ENCODE measurements around the gene NFKB2.
A peak's percentile ranks its signal among the peaks of the same experiment; 100 is the strongest.

Gene NFKB2

GRCh38 chr10:102392306-102392705 is 3.2 kb upstream of the NFKB2 start:
- TF ChIP-seq TSHZ2 (CRISPR knock-in tag; IDR thresholded peaks at IDR 0.05) (no peak), ARNTL (CRISPR knock-in tag; IDR thresholded peaks at IDR 0.05; ENCODE audit: borderline replicate concordance, low read depth) (no peak), ZFP3 (CRISPR knock-in tag; IDR thresholded peaks at IDR 0.05) (no peak), ESRRG (CRISPR knock-in tag; IDR thresholded peaks at IDR 0.05) (no peak)
- ATAC-seq: no peak

- TF ChIP-seq CREB5 (CRISPR knock-in tag; IDR thresholded peaks at IDR 0.05; ENCODE audit: low read depth) (no peak), ISL1 (CRISPR knock-in tag; IDR thresholded peaks at IDR 0.05) (no peak), BACH2 (CRISPR knock-in tag; IDR thresholded peaks at IDR 0.05; ENCODE audit: borderline replicate concordance) (no peak), GLIS3 (CRISPR knock-in tag; IDR thresholded peaks at IDR 0.05) (no peak), CSDC2 (CRISPR knock-in tag; IDR thresholded peaks at IDR 0.05) (no peak), RARB (CRISPR knock-in tag; IDR thresholded peaks at IDR 0.05) (no peak)
- TF ChIP-seq, protein P1, sequence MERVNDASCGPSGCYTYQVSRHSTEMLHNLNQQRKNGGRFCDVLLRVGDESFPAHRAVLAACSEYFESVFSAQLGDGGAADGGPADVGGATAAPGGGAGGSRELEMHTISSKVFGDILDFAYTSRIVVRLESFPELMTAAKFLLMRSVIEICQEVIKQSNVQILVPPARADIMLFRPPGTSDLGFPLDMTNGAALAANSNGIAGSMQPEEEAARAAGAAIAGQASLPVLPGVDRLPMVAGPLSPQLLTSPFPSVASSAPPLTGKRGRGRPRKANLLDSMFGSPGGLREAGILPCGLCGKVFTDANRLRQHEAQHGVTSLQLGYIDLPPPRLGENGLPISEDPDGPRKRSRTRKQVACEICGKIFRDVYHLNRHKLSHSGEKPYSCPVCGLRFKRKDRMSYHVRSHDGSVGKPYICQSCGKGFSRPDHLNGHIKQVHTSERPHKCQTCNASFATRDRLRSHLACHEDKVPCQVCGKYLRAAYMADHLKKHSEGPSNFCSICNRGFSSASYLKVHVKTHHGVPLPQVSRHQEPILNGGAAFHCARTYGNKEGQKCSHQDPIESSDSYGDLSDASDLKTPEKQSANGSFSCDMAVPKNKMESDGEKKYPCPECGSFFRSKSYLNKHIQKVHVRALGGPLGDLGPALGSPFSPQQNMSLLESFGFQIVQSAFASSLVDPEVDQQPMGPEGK (CRISPR knock-in tag; IDR thresholded peaks at IDR 0.05; ENCODE audit: borderline replicate concordance): no peak
- ATAC-seq: peak; percentile 83
Observed at GRCh38 chr10:102393411-102394078, 2.0 kb upstream of the NFKB2 start.

DNA sequence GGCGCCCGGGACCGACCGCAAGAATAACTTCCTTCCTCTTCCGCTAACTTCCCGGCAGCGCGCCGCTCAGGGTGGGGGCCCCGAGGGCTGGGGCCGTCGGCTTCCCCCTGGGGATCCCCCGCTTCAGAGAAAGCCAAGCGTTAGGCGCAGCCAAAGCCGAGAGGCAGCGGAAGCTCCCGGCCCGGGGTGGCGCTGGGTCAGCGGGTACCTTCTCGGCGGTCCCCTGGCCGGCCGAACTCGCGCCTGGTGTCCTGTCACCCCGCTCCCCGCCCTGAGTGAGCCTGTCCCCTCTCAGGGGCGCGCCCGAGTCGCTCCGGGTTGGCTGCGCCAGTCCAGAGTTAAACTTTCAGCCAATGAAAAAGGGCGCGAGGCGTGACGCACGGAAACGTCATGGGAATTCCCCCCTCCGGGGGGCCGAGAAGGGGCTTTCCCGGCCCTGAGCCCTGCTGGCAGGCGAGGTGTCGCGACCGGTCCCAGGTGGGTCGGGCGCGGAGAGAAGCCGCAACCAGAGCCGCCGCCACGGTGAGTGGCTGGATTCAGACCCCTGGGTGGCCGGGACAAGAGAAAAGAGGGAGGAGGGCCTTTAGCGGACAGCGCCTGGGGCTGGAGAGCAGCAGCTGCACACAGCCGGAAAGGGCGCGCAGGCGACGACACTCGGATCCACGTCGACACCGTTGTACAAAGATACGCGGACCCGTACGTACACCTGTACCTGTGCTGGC is 1.3 kb upstream of the NFKB2 start:
- no peak for TF ChIP-seq RARB (CRISPR knock-in tag; IDR thresholded peaks at IDR 0.05)
- TF ChIP-seq, protein P1 (CRISPR knock-in tag; IDR thresholded peaks at IDR 0.05; ENCODE audit: borderline replicate concordance): peak; percentile 99
- ATAC-seq: peak; percentile 90

GRCh38 chr10:102394801-102395399 is 605 bp upstream of the NFKB2 start:
- TF ChIP-seq ZC3H10 (CRISPR knock-in tag; IDR thresholded peaks at IDR 0.05): no peak
- TF ChIP-seq CSDC2 (CRISPR knock-in tag; IDR thresholded peaks at IDR 0.05): no peak
- no peak for TF ChIP-seq SNAI2 (CRISPR knock-in tag; IDR thresholded peaks at IDR 0.05)
- TF ChIP-seq BACH2 (CRISPR knock-in tag; IDR thresholded peaks at IDR 0.05; ENCODE audit: borderline replicate concordance): no peak
- no peak for TF ChIP-seq ZNF565 (CRISPR knock-in tag; conservative IDR thresholded peaks at IDR 0.05; ENCODE audit: low read depth)
- peak; percentile 8 for ATAC-seq

GRCh38 chr10:102396317-102396650 is 779 bp downstream of the NFKB2 start:
- no peak for ATAC-seq
- TF ChIP-seq TOX (CRISPR knock-in tag; IDR thresholded peaks at IDR 0.05; ENCODE audit: borderline replicate concordance) (no peak), SNAI2 (CRISPR knock-in tag; IDR thresholded peaks at IDR 0.05) (no peak), ZC3H10 (CRISPR knock-in tag; IDR thresholded peaks at IDR 0.05) (no peak), ZNF565 (CRISPR knock-in tag; conservative IDR thresholded peaks at IDR 0.05; ENCODE audit: low read depth) (no peak), ZFP30 (CRISPR knock-in tag; IDR thresholded peaks at IDR 0.05) (no peak), ZNF70 (CRISPR knock-in tag; IDR thresholded peaks at IDR 0.05) (no peak), BACH2 (CRISPR knock-in tag; IDR thresholded peaks at IDR 0.05; ENCODE audit: borderline replicate concordance) (no peak), ZNF8 (CRISPR knock-in tag; IDR thresholded peaks at IDR 0.05) (no peak), POU6F1 (CRISPR knock-in tag; IDR thresholded peaks at IDR 0.05; ENCODE audit: borderline replicate concordance, low read depth) (no peak), ARNTL (CRISPR knock-in tag; IDR thresholded peaks at IDR 0.05; ENCODE audit: borderline replicate concordance, low read depth) (no peak), TCF4 (CRISPR knock-in tag; IDR thresholded peaks at IDR 0.05; ENCODE audit: borderline replicate concordance) (no peak), CSDC2 (CRISPR knock-in tag; IDR thresholded peaks at IDR 0.05) (no peak), ESRRG (CRISPR knock-in tag; IDR thresholded peaks at IDR 0.05) (no peak)
- TF ChIP-seq, protein P1 (CRISPR knock-in tag; IDR thresholded peaks at IDR 0.05; ENCODE audit: borderline replicate concordance): no peak

All from SK-N-SH treated with all-trans-retinoic acid at 6 μM for 48 hours (cell line).